RCC 7860 (cell line): ENCODE data around the gene SPC24.
"Not testable (repeated sequence)": the region's sequence is repeated elsewhere in the genome, so short reads cannot be mapped to it uniquely, and the experiment has no call there.

Source experiments
- DNase-seq: peaks from one replicate; pipeline ENCODE4 v3.0.0-alpha.2; 2015; ENCODE audit warnings: low spot score
- FAIRE-seq: peaks from 2 replicates; lab custom pipeline; 2012; peaks lifted over from hg19 to GRCh38; lab: Jason Lieb, UNC

SPC24 gene

DNA sequence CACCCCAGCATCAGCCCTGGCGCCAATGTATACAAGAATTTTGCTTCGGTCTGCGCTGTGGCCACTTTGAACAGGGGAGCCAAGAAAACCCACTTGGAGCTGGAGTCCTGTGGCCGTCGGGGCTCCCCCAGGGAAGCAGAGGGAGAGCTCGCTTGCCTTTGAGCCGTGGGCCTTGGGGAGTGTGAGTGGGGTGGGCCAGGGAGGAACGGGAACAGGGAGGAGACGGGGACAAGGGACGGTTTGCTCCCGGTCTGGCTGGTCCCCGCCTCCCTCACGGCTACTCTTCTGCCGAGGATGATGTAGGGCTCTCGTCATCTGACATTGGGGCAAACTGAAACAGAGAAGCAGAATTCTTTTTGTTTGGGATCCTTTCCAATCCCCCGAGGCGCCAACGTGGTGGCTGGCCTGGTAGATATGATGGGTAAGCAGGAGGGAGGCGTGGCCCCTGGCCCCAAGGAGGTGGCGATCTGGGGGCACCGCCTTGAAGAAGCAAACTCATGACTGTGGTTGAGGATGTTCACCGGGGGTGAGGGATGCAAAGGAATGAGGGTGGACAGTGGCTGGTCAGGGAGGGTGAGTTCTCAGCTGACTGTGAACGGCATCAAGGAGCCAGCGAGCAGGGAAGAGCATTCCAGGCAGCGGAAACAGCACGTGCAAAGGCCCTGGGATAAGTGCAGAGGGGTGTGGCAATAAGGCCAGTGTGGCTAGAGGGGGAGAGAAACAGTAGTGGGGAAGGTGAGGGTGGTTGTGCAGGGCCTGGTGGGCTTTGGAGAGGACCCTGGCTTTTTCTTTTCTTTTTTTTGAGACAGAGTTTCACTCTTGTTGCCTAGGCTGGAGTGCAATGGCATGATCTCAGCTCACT lies 10.9 kb upstream of the SPC24 start:
- DNase-seq: no peak
- no peak for FAIRE-seq

- no peak for FAIRE-seq
Measured at GRCh38 chr19:11165486-11166030, 10.0 kb upstream of the SPC24 start.

GRCh38 chr19:11164879-11165406 lies 9.4 kb upstream of the SPC24 start:
- FAIRE-seq (no peak), DNase-seq (no peak)

More at GRCh38 chr19:11165486-11166030, 10.0 kb upstream of the SPC24 start:
- DNase-seq: no peak

DNA sequence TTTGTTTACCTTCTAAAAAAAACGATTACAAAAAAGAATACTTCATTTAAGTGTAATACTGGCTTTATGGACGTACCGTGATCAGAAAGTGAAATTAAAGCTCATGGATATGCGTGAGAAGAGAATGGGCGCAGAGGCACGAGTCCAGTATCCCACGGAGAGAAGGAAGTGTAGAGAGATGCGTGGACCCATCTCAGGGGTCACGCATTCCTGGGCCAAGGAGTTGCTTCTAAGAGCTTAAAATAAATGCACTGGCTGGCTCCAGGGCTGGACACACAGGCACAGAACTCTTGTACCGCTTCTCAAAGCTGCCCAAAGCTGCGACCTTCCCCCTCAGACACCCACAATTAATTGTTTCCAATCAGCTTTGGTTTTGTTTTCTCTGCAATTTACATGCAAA lies 8.7 kb upstream of the SPC24 start:
- no peak for DNase-seq
- no peak for FAIRE-seq

DNA sequence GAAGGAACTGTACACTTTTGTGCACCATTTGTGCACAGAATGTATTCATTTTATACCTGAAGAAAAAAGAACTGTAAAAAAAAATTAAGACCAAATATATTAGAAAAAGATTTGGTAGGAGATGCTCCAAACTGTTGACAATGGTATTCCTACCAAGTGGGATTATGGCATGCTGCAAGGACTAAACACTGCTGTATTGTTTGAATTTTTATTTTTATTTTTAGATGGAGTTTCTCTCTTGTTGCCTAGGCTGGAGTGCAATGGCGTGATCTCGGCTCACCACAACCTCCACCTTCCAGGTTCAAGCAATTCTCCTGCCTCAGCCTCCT lies 4.8 kb upstream of the SPC24 start:
- not testable (repeated sequence) for FAIRE-seq, DNase-seq

DNA sequence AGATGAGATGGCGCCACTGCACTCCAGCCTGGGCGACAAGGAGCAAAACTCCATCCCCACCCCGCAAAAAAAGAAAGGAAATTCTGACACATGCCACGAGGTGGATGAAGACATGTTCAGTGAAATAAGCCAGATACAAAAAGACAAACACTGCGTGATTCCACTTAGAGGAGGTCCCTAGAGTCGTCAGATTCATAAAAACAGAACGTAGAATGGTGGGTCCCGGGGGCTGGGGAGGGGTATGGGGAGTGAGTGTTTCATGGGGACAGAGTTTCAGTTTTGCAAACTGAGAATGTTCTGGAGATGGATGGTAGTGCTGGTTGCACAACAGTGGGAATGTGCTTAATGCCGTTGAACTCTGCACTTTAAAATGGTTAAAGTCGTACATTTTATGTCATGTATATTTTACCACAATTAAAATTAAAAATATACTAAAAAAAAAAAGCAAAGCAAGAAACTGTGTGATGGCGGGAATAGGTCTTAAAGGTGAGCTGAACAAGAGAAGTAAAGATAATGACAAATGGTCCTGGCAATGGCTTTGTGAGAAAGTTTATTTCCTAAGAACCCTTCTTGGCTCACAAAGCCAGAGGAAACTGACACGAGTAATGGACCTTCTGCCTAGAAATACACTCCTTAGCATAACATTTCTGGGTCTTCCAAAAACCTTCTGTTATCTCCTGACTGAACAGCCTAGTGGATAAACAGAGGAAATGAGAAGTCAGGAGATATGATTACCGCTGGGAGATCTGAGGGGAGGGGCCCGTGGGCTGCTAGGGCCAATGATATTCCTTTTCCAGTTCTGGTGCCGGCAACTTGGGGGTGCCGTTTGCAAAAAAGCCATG lies 4.2 kb upstream of the SPC24 start:
- FAIRE-seq (no peak), DNase-seq (no peak)

DNA sequence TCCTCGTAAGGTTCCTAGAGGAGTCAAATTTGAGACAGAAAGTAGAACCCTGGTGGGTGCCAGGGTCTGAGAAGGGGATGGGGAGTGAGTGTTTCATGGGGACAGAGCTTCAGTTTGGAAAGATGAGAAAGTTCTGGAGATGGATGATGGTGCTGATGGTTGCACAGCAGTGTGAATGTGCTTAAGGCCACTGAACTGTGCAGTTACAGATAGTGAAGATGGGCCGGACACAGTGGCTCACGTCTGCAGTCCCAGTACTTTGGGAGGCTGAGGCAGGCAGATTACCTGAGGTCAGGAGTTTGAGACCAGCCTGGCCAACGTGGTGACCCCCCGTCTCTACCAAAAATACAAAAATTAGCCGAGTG lies 917 bp downstream of the SPC24 start:
- FAIRE-seq (no peak), DNase-seq (no peak)

DNA sequence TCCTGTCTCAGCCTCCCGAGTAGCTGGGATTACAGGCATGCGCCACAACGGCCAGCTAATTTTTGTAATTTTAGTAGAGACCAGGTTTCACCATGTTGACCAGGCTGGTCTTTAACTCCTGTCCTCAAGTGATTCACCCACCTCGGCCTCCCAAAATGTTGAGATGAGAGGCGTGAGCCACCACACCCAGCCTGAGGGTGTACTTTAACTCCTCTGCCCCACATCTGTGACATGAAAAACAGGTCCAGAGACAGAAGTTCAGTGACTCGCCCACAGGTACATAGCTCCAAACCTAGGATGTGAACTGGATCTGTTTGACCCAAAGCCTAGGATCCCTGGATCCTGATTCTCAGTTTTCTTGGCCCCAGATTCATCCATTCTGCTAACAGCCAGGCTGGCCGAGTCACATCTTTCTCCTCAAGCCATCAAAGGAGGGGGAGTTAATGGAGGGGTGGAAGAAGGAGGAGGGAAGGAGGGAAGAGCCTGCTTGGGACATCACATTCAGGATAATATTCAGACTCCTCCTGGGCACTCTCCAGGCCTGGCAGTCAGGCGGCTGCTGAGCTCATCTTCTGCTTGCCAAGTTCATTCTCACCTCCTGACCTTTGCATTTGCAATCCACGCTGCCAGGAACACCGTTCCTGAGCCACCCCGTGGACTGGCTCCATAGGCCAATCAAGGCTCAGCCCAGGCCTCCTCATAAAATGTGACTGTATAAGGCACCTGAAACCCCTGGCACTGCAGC lies 3.1 kb downstream of the SPC24 start:
- peak; percentile 73 for FAIRE-seq
- peak; percentile 83 for DNase-seq

DNA sequence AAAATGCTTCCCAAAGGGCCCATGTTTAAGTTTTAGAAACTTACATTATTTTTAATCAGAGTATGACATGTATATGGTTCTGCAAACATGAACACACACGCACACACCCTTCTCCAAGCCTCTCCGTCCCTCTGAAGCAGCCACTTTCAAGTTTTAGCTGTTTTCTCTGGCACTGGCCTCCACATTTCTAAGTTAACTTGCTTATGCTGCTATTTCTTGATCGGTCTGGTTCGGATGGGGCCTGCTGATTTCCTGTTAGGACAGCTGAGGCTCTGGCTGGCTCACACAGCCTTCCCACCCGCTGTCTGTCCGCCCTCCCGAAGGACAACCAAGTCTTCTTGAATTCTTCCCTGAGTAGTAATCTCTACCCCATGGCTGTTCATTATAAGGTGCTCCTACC lies 4.4 kb downstream of the SPC24 start:
- no peak for FAIRE-seq

DNA sequence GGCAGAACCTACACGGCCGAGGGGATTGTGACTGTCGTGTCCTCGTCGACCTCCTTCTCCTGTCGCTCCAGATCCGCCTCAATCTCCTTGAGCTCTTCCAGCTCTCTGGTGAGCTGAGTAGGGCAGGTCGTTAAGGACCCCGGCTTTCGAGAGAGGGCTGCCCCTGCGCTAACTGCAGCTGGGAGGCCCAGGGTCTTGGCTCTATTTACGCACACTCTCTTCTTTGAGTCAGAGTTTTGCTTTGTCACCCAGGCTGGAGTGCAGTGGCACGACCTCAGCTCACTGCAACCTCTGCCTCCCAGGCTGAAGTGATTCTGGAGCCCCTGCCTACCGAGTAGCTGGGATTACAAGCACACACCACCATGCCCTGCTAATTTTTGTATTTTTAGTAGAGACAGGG lies 7.6 kb downstream of the SPC24 start:
- FAIRE-seq (no peak), DNase-seq (no peak)

More for the DNA sequence above, 4.4 kb downstream of the SPC24 start:
- DNase-seq: no peak

DNA sequence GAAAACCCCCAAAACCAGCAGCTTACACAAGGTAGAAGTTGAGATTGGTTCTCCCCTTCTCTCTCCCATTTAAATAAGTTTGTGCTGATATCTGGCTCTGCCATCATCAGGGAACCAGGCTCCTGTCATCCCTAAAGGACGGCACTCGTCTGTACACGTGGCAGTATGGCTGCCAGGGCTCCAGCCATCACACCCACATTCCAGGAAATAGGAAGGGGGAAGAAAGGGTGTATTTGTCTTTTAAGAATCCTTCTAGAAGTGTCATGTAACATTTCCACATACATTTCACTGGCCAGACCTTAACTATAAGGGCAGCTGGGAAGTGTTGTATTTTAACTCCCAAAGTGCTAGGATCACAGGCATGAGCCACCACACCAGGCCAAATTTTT lies 10.1 kb downstream of the SPC24 start:
- DNase-seq (no peak), FAIRE-seq (no peak)

- DNase-seq (peak; percentile 94), FAIRE-seq (peak; percentile 55)
Measured at GRCh38 chr19:11142528-11143171, 12.9 kb downstream of the SPC24 start.

DNA sequence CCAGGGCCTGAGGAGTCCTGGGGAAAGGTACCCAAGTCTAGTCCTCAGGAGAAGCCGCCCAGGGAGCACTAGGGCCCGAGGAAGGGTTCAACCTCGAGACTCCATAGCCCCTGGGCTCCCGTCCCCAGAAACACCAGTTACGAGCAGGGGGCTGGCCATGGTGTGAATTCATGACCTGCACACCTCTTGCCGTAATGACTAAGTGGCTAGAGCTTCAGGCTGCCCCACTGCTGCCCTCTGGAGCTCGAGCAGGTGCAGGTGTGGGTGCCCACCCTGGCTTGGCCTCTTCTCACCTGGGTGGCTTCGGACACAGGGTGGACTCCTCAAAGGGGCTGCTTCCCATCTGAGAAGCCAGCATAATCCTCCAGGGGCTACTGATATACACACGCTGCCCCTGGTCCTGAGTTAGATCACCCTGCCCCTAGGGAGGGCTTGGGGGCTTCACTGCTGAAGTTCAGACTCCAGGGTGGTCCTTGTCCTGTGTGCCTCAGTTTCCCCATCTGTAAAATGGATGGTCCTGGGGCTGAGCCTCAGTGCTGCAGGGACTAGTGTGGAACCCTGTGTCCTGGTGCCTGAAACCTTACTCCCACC lies 13.6 kb downstream of the SPC24 start:
- FAIRE-seq (no peak), DNase-seq (peak; percentile 29)

- no peak for FAIRE-seq
- no peak for DNase-seq
Measured at GRCh38 chr19:11140896-11141295, 14.7 kb downstream of the SPC24 start.

DNA sequence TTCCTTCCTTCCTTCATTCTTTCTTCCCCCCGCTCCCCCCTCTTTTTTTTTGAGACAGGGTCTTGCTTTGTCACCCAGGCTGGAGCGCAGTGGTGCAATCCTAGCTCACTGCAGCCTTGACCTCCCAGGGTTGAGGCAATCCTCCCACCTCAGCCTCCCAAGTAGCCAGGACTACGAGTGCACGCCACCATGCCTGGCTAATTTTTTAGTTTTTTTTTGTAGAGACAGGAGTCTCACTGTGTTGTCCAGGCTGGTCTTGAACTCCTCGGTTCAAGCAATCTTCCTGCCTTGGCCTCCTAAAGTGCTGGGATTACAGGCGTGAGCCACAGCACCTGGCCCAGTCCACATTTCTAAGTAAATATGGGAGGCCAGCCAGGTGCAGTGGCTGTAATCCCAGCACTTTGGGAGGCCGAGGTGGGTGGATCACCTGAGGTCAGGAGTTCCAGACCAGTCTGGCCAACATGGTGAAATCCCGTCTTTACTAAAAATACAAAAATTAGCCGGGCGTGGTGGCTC lies 15.5 kb downstream of the SPC24 start:
- FAIRE-seq, DNase-seq: not testable (repeated sequence)

DNA sequence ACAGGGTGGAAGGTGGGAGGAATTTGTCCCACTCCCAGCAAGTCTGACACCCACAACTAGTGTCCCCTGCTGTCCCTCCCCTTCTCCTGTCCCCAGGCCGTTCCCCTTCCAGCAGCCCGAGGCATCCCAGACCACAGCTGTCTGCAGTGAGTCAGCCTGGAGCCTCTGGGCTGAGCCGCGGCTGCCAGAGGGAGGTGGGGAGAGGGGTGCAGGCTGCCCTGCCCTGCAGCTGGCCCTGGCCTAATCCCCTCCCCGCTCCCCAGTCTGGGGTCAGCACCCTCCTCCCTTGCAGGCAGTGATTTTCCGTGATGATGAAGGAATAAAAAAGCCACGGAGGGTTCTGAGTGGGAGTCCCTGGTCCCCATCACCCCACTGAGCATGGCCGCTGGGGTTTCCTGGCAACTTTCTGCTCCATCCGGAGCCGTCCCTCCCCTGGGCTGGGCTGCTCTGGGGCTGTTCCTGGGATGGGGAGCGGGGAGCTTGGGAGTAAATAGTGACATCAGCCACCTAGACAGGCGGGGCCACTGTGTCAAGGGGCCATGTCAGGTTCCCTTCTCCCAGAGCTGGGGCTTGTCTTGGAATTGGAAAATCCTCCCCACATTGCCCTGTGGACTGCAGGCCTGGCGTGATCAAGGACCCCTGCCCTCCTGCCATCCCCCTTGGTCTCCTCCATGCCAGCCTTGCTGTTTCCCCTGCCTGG lies 16.8 kb downstream of the SPC24 start:
- peak; percentile 87 for DNase-seq
- FAIRE-seq: peak; percentile 66

GRCh38 chr19:11137542-11138384 lies 17.8 kb downstream of the SPC24 start:
- FAIRE-seq: peak; percentile 40
- DNase-seq: peak; percentile 83

GRCh38 chr19:11136400-11137101 lies 19.0 kb downstream of the SPC24 start:
- DNase-seq: no peak
- FAIRE-seq: no peak
